Limb (tissue), 2 donors: ENCODE data around the gene MIP.
"Not testable (repeated sequence)": the region's sequence is repeated elsewhere in the genome, so short reads cannot be mapped to it uniquely, and the experiment has no call there.

Source experiments
- DNase-seq, 2 donors: peaks; one replicate each; pipeline ENCODE4 v3.0.0-alpha.2; 2016; ENCODE audit errors: extremely low spot score in 2 of 2

The MIP gene

DNA sequence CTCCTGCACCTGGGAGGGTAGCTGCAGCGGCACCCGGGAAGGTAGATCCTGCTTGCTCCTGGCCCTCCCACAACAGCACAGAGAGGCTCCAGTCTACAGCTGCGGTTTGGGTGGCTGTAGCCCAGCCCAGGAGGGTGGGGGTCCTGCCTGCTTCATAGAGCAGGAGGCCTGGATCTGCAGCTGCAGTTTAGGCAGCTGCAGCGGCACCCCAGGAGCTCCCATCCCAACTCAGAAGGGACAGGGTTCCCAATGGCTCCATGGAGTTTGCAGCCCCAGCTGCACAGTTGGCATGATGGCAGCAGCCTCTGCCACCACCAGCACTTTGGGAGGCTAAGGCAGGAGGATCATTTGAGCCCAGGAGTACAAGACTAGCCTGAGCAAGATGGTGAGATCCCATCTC lies 43.7 kb downstream of the MIP start:
- DNase-seq = no peak

DNA sequence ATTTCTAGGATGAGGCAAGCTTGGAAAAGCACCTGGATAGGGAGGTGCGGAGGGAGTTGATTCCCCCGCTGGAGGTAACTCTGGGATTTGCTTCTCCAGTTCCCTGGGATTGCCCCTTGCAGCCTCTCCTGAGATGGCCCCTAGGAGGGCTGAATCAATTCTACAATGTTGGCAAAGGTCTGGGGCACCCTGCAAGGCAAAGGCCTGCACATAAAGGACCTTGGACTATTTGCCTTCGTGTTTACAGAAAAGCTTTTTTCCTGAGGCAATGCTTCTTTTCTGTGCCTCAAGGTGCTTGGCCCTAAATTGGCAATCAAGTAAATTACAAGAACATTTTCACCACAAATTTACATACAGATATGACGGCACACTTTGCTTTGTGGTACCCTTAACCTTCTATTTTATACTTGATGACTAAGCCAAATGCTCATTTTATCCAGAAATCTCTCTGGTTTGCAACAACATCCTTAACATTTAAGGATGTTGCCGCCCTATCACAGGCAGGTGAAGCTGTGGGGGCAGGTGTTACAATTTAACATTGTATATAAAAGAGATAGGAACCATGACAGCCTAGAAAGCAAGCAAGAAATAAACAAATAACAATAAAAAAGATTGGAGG lies 45.5 kb downstream of the MIP start:
- no peak for DNase-seq

DNA sequence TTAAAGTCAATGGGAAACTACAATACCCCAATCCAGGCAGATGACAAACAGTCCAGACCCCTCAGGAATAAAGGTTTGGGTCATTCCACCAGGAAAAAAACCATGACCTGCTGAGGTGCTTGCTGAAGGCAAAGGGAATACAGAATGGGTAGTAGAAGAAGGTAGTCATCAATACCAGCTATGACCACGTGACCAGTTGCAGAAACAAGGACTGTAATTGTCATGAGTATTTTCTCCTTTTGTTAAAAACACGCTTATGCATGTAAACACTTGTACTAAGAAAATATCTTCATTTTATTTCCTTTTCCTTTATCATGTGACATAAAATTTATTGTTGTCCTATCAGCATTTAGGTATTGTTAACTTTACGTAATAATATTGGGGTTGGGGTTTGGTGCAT lies 50.2 kb downstream of the MIP start:
- not testable (repeated sequence) for DNase-seq

DNA sequence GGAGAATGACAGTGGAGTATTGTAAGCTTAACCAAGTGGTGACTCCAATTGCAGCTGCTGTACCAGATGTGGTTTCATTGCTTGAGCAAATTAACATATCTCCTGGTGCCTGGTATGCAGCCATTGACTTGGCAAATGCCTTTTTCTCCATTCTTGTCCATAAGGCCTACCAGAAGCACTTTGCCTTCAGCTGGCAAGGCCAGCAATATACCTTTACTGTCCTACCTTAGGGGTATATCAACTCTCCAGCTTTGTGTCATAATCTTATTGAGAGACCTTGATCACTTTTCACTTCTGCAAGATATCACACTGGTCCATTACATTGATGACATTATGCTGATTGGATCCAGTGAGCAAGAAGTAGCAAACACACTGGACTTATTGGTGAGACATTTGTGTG lies 52.8 kb downstream of the MIP start:
- not testable (repeated sequence) for DNase-seq

DNA sequence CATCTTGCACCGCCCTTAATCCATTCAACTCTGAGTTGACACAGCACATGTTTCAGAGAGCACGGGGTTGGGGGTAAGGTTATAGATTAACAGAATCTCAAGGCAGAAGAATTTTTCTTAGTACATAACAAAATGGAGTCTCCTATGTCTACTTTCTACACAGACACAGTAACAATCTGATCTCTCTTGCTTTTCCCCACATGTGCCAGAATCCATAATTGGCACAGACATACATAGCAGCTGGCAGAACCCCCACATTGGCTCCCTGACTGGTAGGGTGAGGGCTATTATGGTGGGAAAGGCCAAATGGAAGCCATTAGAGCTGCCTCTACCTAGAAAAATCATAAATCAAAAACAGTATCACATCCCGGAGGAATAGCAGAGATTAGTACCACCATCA lies 53.3 kb downstream of the MIP start:
- not testable (repeated sequence) for DNase-seq
